ENCODE results near the gene CASKIN1. TPM values are rescaled to one million over a fixed set of nuclear protein-coding genes. Genes with fewer than 3 reads are reported as not detected.

The CASKIN1 gene
- total and polyA plus RNA-seq, 12 donors: 0.06 to 5.2 (median 1.3) TPM; not detected in 3

MicroRNA genes within 50 kb of the gene (microRNA counts, 767-probe panel; counts per million panel counts)
- 0 counts per million in 2 donors for microRNA hsa-miR-3180
- microRNA hsa-miR-4516: 4,342 to 5,012 counts per million in 2 donors

Small RNAs within 50 kb of the gene (microRNA-seq; reads per million reads assigned to microRNA genes)
- 0 reads per million in 3 donors for gene MIR3180-5
- 0 reads per million in 3 donors for gene MIR4516

Small RNAs within 50 kb of the gene (small RNA-seq; reads per million reads assigned to genes)
- gene MIR3180-5: 0 reads per million in 2 donors
- 0 reads per million in 2 donors for gene MIR4516
- gene RF00019: 0 reads per million in 2 donors
- gene SNORD60: 0 reads per million in 2 donors

Other genes with a start within 250 kb of the CASKIN1 start
- under 1 TPM in 2 of 9 donors, not detected in 7; 0.06 to 0.20 TPM for gene RPL3L, start 241.9 kb downstream of the CASKIN1 start, total RNA-seq
- gene RPL3L, start 241.9 kb downstream of the CASKIN1 start, polyA plus RNA-seq: under 1 TPM in 1 of 3 donors, not detected in 2; 0.07 TPM
- 100 to 1,000 TPM; 134 to 298 (median 155) TPM for gene NDUFB10, start 237.1 kb downstream of the CASKIN1 start, total RNA-seq
- 100 to 1,000 TPM; 109 to 268 (median 213) TPM for gene NDUFB10, start 237.1 kb downstream of the CASKIN1 start, polyA plus RNA-seq
- gene RPS2, start 231.8 kb downstream of the CASKIN1 start, total RNA-seq: 1,000 to 10,000 TPM; 1,192 to 2,338 (median 1,647) TPM
- 1,000 to 10,000 TPM; 1,045 to 4,016 (median 2,050) TPM for gene RPS2, start 231.8 kb downstream of the CASKIN1 start, polyA plus RNA-seq
- under 1 TPM in 1 of 9 donors, not detected in 8; 0.47 TPM for gene RNF151, start 229.7 kb downstream of the CASKIN1 start, total RNA-seq
- gene RNF151, start 229.7 kb downstream of the CASKIN1 start, polyA plus RNA-seq: under 1 TPM in 2 of 3 donors, not detected in 1; 0.20 to 0.64 TPM
- gene TBL3, start 224.6 kb downstream of the CASKIN1 start, total RNA-seq: 100 to 1,000 TPM in 1 of 9 donors, 10 to 100 TPM in 8; 22.3 to 137 (median 34.8) TPM
- gene TBL3, start 224.6 kb downstream of the CASKIN1 start, polyA plus RNA-seq: 100 to 1,000 TPM in 2 of 3 donors, 10 to 100 TPM in 1; 10.8 to 106 (median 105) TPM
- gene NOXO1, start 215.1 kb downstream of the CASKIN1 start, total RNA-seq: under 1 TPM in 3 of 9 donors, not detected in 6; 0.28 to 0.53 (median 0.47) TPM
- gene NOXO1, start 215.1 kb downstream of the CASKIN1 start, polyA plus RNA-seq: 1 to 10 TPM in 2 of 3 donors, not detected in 1; 1.3 to 3.3 TPM
- gene GFER, start 212.4 kb downstream of the CASKIN1 start, total RNA-seq: 10 to 100 TPM; 16.4 to 37.6 (median 26.9) TPM
- gene GFER, start 212.4 kb downstream of the CASKIN1 start, polyA plus RNA-seq: 10 to 100 TPM; 17.4 to 60.8 (median 54.4) TPM
- gene SYNGR3, start 206.6 kb downstream of the CASKIN1 start, total RNA-seq: 10 to 100 TPM in 1 of 9 donors, 1 to 10 TPM in 3, under 1 TPM in 3, not detected in 2; 0.54 to 10.9 (median 1.1) TPM
- gene SYNGR3, start 206.6 kb downstream of the CASKIN1 start, polyA plus RNA-seq: 1 to 10 TPM; 3.2 to 5.2 (median 4.4) TPM
- 10 to 100 TPM in 8 of 9 donors, 1 to 10 TPM in 1; 4.7 to 36.6 (median 27.5) TPM for gene ZNF598, start 186.8 kb downstream of the CASKIN1 start, total RNA-seq
- 10 to 100 TPM in 2 of 3 donors, 1 to 10 TPM in 1; 8.3 to 51.5 (median 37.9) TPM for gene ZNF598, start 186.8 kb downstream of the CASKIN1 start, polyA plus RNA-seq
- gene NPW, start 176.8 kb downstream of the CASKIN1 start, total RNA-seq: 1 to 10 TPM in 3 of 9 donors, under 1 TPM in 1, not detected in 5; 0.50 to 3.9 (median 1.4) TPM
- 1 to 10 TPM in 1 of 3 donors, under 1 TPM in 1, not detected in 1; 0.88 to 1.3 TPM for gene NPW, start 176.8 kb downstream of the CASKIN1 start, polyA plus RNA-seq
- 100 to 1,000 TPM in 2 of 9 donors, 10 to 100 TPM in 7; 12.9 to 155 (median 66.8) TPM for gene NHERF2, start 169.7 kb downstream of the CASKIN1 start, total RNA-seq
- 100 to 1,000 TPM in 2 of 3 donors, 10 to 100 TPM in 1; 12.5 to 263 (median 147) TPM for gene NHERF2, start 169.7 kb downstream of the CASKIN1 start, polyA plus RNA-seq
- 10 to 100 TPM in 7 of 9 donors, 1 to 10 TPM in 2; 7.9 to 35.7 (median 14.9) TPM for gene NTHL1, start 148.8 kb downstream of the CASKIN1 start, total RNA-seq
- 10 to 100 TPM in 2 of 3 donors, 1 to 10 TPM in 1; 1.5 to 36.6 (median 34.3) TPM for gene NTHL1, start 148.8 kb downstream of the CASKIN1 start, polyA plus RNA-seq
- 100 to 1,000 TPM in 2 of 9 donors, 10 to 100 TPM in 7; 18.6 to 148 (median 92.0) TPM for gene TSC2, start 148.6 kb downstream of the CASKIN1 start, total RNA-seq
- gene TSC2, start 148.6 kb downstream of the CASKIN1 start, polyA plus RNA-seq: 100 to 1,000 TPM in 2 of 3 donors, 10 to 100 TPM in 1; 56.9 to 333 (median 105) TPM
- gene PKD1, start 60.7 kb downstream of the CASKIN1 start, total RNA-seq: 100 to 1,000 TPM in 5 of 9 donors, 10 to 100 TPM in 4; 16.6 to 145 (median 100) TPM
- gene PKD1, start 60.7 kb downstream of the CASKIN1 start, polyA plus RNA-seq: 100 to 1,000 TPM in 2 of 3 donors, 1 to 10 TPM in 1; 9.2 to 359 (median 104) TPM
- gene RAB26, start 48.0 kb downstream of the CASKIN1 start, total RNA-seq: 1 to 10 TPM in 6 of 9 donors, under 1 TPM in 1, not detected in 2; 1.00 to 4.1 (median 1.5) TPM
- gene RAB26, start 48.0 kb downstream of the CASKIN1 start, polyA plus RNA-seq: 10 to 100 TPM in 1 of 3 donors, 1 to 10 TPM in 1, under 1 TPM in 1; 0.46 to 23.1 (median 6.7) TPM
- gene TRAF7, start 40.8 kb downstream of the CASKIN1 start, total RNA-seq: 100 to 1,000 TPM in 1 of 9 donors, 10 to 100 TPM in 8; 28.4 to 129 (median 57.1) TPM
- gene TRAF7, start 40.8 kb downstream of the CASKIN1 start, polyA plus RNA-seq: 10 to 100 TPM; 21.0 to 47.8 (median 43.8) TPM
- gene MLST8, start 8.8 kb upstream of the CASKIN1 start, total RNA-seq: 100 to 1,000 TPM in 1 of 9 donors, 10 to 100 TPM in 8; 31.2 to 116 (median 49.4) TPM
- 10 to 100 TPM; 21.9 to 96.3 (median 69.1) TPM for gene MLST8, start 8.8 kb upstream of the CASKIN1 start, polyA plus RNA-seq
- gene BRICD5, start 14.3 kb upstream of the CASKIN1 start, total RNA-seq: 1 to 10 TPM in 7 of 9 donors, under 1 TPM in 2; 0.36 to 6.4 (median 2.7) TPM
- gene BRICD5, start 14.3 kb upstream of the CASKIN1 start, polyA plus RNA-seq: 10 to 100 TPM in 1 of 3 donors, 1 to 10 TPM in 1, under 1 TPM in 1; 0.60 to 57.4 (median 8.9) TPM
- 10 to 100 TPM in 6 of 9 donors, 1 to 10 TPM in 3; 8.3 to 24.1 (median 14.3) TPM for gene PGP, start 18.2 kb upstream of the CASKIN1 start, total RNA-seq
- gene PGP, start 18.2 kb upstream of the CASKIN1 start, polyA plus RNA-seq: 10 to 100 TPM in 2 of 3 donors, 1 to 10 TPM in 1; 8.4 to 20.4 (median 12.8) TPM
- 10 to 100 TPM; 18.6 to 37.4 (median 25.4) TPM for gene E4F1, start 27.0 kb upstream of the CASKIN1 start, total RNA-seq
- gene E4F1, start 27.0 kb upstream of the CASKIN1 start, polyA plus RNA-seq: 100 to 1,000 TPM in 1 of 3 donors, 10 to 100 TPM in 1, 1 to 10 TPM in 1; 2.9 to 121 (median 80.0) TPM
- 1 to 10 TPM in 2 of 9 donors, under 1 TPM in 6, not detected in 1; 0.25 to 2.9 (median 0.72) TPM for gene DNASE1L2, start 39.8 kb upstream of the CASKIN1 start, total RNA-seq
- gene DNASE1L2, start 39.8 kb upstream of the CASKIN1 start, polyA plus RNA-seq: 1 to 10 TPM in 2 of 3 donors, not detected in 1; 2.2 to 6.0 TPM
- gene ECI1, start 55.0 kb upstream of the CASKIN1 start, total RNA-seq: 10 to 100 TPM; 34.7 to 80.2 (median 57.8) TPM
- gene ECI1, start 55.0 kb upstream of the CASKIN1 start, polyA plus RNA-seq: 100 to 1,000 TPM in 1 of 3 donors, 10 to 100 TPM in 1, 1 to 10 TPM in 1; 5.8 to 172 (median 99.0) TPM
- gene RNPS1, start 71.5 kb upstream of the CASKIN1 start, total RNA-seq: 100 to 1,000 TPM in 8 of 9 donors, 10 to 100 TPM in 1; 83.5 to 176 (median 125) TPM
- gene RNPS1, start 71.5 kb upstream of the CASKIN1 start, polyA plus RNA-seq: 100 to 1,000 TPM in 1 of 3 donors, 10 to 100 TPM in 2; 90.2 to 105 (median 93.6) TPM
- 10 to 100 TPM in 8 of 9 donors, 1 to 10 TPM in 1; 3.3 to 30.8 (median 23.4) TPM for gene ABCA3, start 144.1 kb upstream of the CASKIN1 start, total RNA-seq
- gene ABCA3, start 144.1 kb upstream of the CASKIN1 start, polyA plus RNA-seq: 10 to 100 TPM; 12.4 to 21.3 (median 12.8) TPM
- 1 to 10 TPM; 1.6 to 5.4 (median 2.5) TPM for gene CCNF, start 232.8 kb upstream of the CASKIN1 start, total RNA-seq
- 1 to 10 TPM in 1 of 3 donors, under 1 TPM in 2; 0.71 to 2.2 (median 0.84) TPM for gene CCNF, start 232.8 kb upstream of the CASKIN1 start, polyA plus RNA-seq